Activated naive CD4-positive, alpha-beta T cell treated with anti-CD3 and anti-CD28 coated beads for 36 hours (primary cell): ENCODE data around the gene MSI1. TPM values are rescaled to one million over a fixed set of nuclear protein-coding genes. Genes with fewer than 3 reads are reported as not detected.
"Not testable (repeated sequence)": the region's sequence is repeated elsewhere in the genome, so short reads cannot be mapped to it uniquely, and the experiment has no call there.

Experiments used
- CTCF ChIA-PET: fragments of 350-600 bp; sonication (Branson Sonifier 250); formaldehyde crosslinking; loops from one replicate; lab custom pipeline; 2021; ENCODE audit warnings: antibody characterized with exemption; lab: Charles Lee
- DNase-seq: peaks from one replicate; pipeline ENCODE4 v3.0.0-alpha.2; 2020
- H3K27ac Mint-ChIP-seq: one replicate; pipeline ENCODE4 v1.8.0; 2021; ENCODE audit warnings: mild to moderate bottlenecking, mixed read lengths
- H3K27me3 Mint-ChIP-seq: one replicate; pipeline ENCODE4 v1.8.0; 2021; ENCODE audit warnings: low read depth, mixed read lengths
- H3K36me3 Mint-ChIP-seq: one replicate; pipeline ENCODE4 v1.8.0; 2021; ENCODE audit warnings: low read depth, mixed read lengths
- H3K4me1 Mint-ChIP-seq: one replicate; pipeline ENCODE4 v1.8.0; 2021; ENCODE audit warnings: low read depth, mixed read lengths
- H3K4me3 Mint-ChIP-seq: one replicate; pipeline ENCODE4 v1.8.0; 2021; ENCODE audit warnings: mild to moderate bottlenecking, moderate library complexity, mixed read lengths
- H3K9me3 Mint-ChIP-seq: one replicate; pipeline ENCODE4 v1.8.0; 2021; ENCODE audit warnings: mixed read lengths
- intact Hi-C: fragments of 100-400 bp; cut with micrococcal nuclease; formaldehyde crosslinking; loops from one replicate; pipeline ENCODE4 v1.15.1; 2023
- total RNA-seq, 2 experiments: library from RNA; stranded (reverse); gene quantifications; one replicate each; pipeline ENCODE4 v1.2.3, GENCODE V29; 2021

The MSI1 gene
- total RNA-seq, 2 experiments from 2014 or later, result 0.27 to 0.57 TPM

GRCh38 chr12:120347766-120348165 is 21.2 kb downstream of the MSI1 start:
- Mint-ChIP-seq H3K4me1 (no peaks in the 10 kb centered on the region), H3K27ac (no peak overlapping the region), H3K36me3 (no peaks in the 10 kb centered on the region), H3K27me3 (no peaks in the 10 kb centered on the region), H3K4me3 (no peak overlapping the region), H3K9me3 (no peaks in the 10 kb centered on the region)
- intact Hi-C loops, result no loop called here
- CTCF ChIA-PET, result interaction anchor here (1.4 kb wide), 1 partner anchor 8 kb away, joined by 3 read pairs; no protein-coding TSS in a partner anchor
- DNase-seq, result no peak

- DNase-seq, result no peak
- CTCF ChIA-PET, result interaction anchor here (0.7 to 1.4 kb wide), 2 partner anchors 9 to 48 kb away, joined by 3 read pairs; no protein-coding TSS in a partner anchor
- Mint-ChIP-seq H3K27me3 (no peaks in the 10 kb centered on the region), H3K4me1 (no peaks in the 10 kb centered on the region), H3K9me3 (no peaks in the 10 kb centered on the region), H3K36me3 (no peaks in the 10 kb centered on the region), H3K4me3 (no peak overlapping the region), H3K27ac (no peak overlapping the region)
- intact Hi-C loops, result no loop called here
Observed at GRCh38 chr12:120346681-120347080, 22.3 kb downstream of the MSI1 start.

GRCh38 chr12:120346031-120346430 is 22.9 kb downstream of the MSI1 start:
- Mint-ChIP-seq H3K9me3 (no peaks in the 10 kb centered on the region), H3K27me3 (no peaks in the 10 kb centered on the region), H3K4me1 (no peaks in the 10 kb centered on the region), H3K36me3 (no peaks in the 10 kb centered on the region), H3K4me3 (no peak overlapping the region), H3K27ac (no peak overlapping the region)
- DNase-seq, result no peak
- intact Hi-C loops, result no loop called here
- CTCF ChIA-PET, result interaction anchor here (0.7 kb wide), 1 partner anchor 48 kb away, joined by 3 read pairs; no protein-coding TSS in a partner anchor

- Mint-ChIP-seq H3K9me3 (no peaks in the 10 kb centered on the region), H3K4me3 (no peak overlapping the region), H3K4me1 (no peaks in the 10 kb centered on the region), H3K27ac (no peak overlapping the region), H3K27me3 (no peaks in the 10 kb centered on the region), H3K36me3 (no peaks in the 10 kb centered on the region)
- intact Hi-C loops, result no loop called here
- CTCF ChIA-PET, result no interaction called here
- DNase-seq, result no peak
Observed at GRCh38 chr12:120343692-120344091, 25.3 kb downstream of the MSI1 start.

- CTCF ChIA-PET, result no interaction called here
- Mint-ChIP-seq H3K36me3 (no peaks in the 10 kb centered on the region), H3K27ac (no peak overlapping the region), H3K27me3 (no peaks in the 10 kb centered on the region), H3K4me3 (no peak overlapping the region), H3K9me3 (peaks cover 3% of the 10 kb centered on the region), H3K4me1 (no peaks in the 10 kb centered on the region)
- DNase-seq, result no peak
- intact Hi-C loops, result no loop called here
Observed at GRCh38 chr12:120343039-120343537, 25.9 kb downstream of the MSI1 start.

GRCh38 chr12:120342175-120343038 is 26.6 kb downstream of the MSI1 start:
- intact Hi-C loops, result no loop called here
- Mint-ChIP-seq H3K27me3 (no peaks in the 10 kb centered on the region), H3K4me1 (no peaks in the 10 kb centered on the region), H3K4me3 (no peak overlapping the region), H3K36me3 (no peaks in the 10 kb centered on the region), H3K9me3 (peaks cover 10% of the 10 kb centered on the region), H3K27ac (no peak overlapping the region)
- DNase-seq, result no peak
- CTCF ChIA-PET, result no interaction called here

GRCh38 chr12:120339256-120339655 is 29.7 kb downstream of the MSI1 start:
- CTCF ChIA-PET, result interaction anchor here (1.1 kb wide), 1 partner anchor 12 kb away, joined by 4 read pairs; no protein-coding TSS in a partner anchor
- intact Hi-C loops, result no loop called here
- H3K27me3 Mint-ChIP-seq, result no peaks in the 10 kb centered on the region

GRCh38 chr12:120337730-120338129 is 31.2 kb downstream of the MSI1 start:
- no peaks in the 10 kb centered on the region for H3K27me3 Mint-ChIP-seq
- no peaks in the 10 kb centered on the region for H3K36me3 Mint-ChIP-seq
- peaks cover 22% of the 10 kb centered on the region for H3K9me3 Mint-ChIP-seq
- peaks cover 3% of the 10 kb centered on the region for H3K4me1 Mint-ChIP-seq
- no peak overlapping the region for H3K4me3 Mint-ChIP-seq
- no peak overlapping the region for H3K27ac Mint-ChIP-seq
- no peak for DNase-seq
- CTCF ChIA-PET, result interaction anchor here (1.4 kb wide), 1 partner anchor 19 kb away, joined by 3 read pairs; no protein-coding TSS in a partner anchor
- intact Hi-C loops, result no loop called here

More at GRCh38 chr12:120339256-120339655, 29.7 kb downstream of the MSI1 start:
- Mint-ChIP-seq H3K9me3 (peaks cover 22% of the 10 kb centered on the region), H3K4me3 (no peak overlapping the region), H3K36me3 (no peaks in the 10 kb centered on the region), H3K27ac (no peak overlapping the region), H3K4me1 (peaks cover 3% of the 10 kb centered on the region)
- DNase-seq, result no peak

- CTCF ChIA-PET, result interaction anchor here (0.8 to 1.3 kb wide), 3 partner anchors 19 to 100 kb away, joined by 3 to 4 read pairs (median 3); no protein-coding TSS in a partner anchor
- H3K4me3 Mint-ChIP-seq, H3K36me3 Mint-ChIP-seq, DNase-seq, intact Hi-C loops, H3K27ac Mint-ChIP-seq, H3K4me1 Mint-ChIP-seq, H3K27me3 Mint-ChIP-seq: not testable (repeated sequence)
- H3K9me3 Mint-ChIP-seq, result peaks cover 22% of the 10 kb centered on the region
Observed at GRCh38 chr12:120336392-120336791, 32.6 kb downstream of the MSI1 start.

- DNase-seq, result peak; percentile 58
- H3K4me1 Mint-ChIP-seq, H3K27me3 Mint-ChIP-seq, H3K36me3 Mint-ChIP-seq, H3K27ac Mint-ChIP-seq, H3K4me3 Mint-ChIP-seq, intact Hi-C loops: not testable (repeated sequence)
- H3K9me3 Mint-ChIP-seq, result peaks cover 22% of the 10 kb centered on the region
- CTCF ChIA-PET, result interaction anchor here (0.7 to 1.3 kb wide), 3 partner anchors 9 to 314 kb away, joined by 3 to 4 read pairs (median 3); no protein-coding TSS in a partner anchor
Observed at GRCh38 chr12:120335447-120335846, 33.5 kb downstream of the MSI1 start.

GRCh38 chr12:120332523-120332922 is 36.4 kb downstream of the MSI1 start:
- DNase-seq, result no peak
- no peak overlapping the region for H3K4me3 Mint-ChIP-seq
- H3K4me1 Mint-ChIP-seq, result peaks cover 3% of the 10 kb centered on the region
- no peak overlapping the region for H3K27ac Mint-ChIP-seq
- intact Hi-C loops, result no loop called here
- no peaks in the 10 kb centered on the region for H3K36me3 Mint-ChIP-seq
- peaks cover 14% of the 10 kb centered on the region for H3K9me3 Mint-ChIP-seq
- peaks cover 3% of the 10 kb centered on the region for H3K27me3 Mint-ChIP-seq
- CTCF ChIA-PET, result no interaction called here

- CTCF ChIA-PET, result no interaction called here
- peaks cover 3% of the 10 kb centered on the region for H3K4me1 Mint-ChIP-seq
- DNase-seq, result no peak
- intact Hi-C loops, result no loop called here
- no peak overlapping the region for H3K4me3 Mint-ChIP-seq
- no peaks in the 10 kb centered on the region for H3K36me3 Mint-ChIP-seq
- peaks cover 3% of the 10 kb centered on the region for H3K27me3 Mint-ChIP-seq
- H3K27ac Mint-ChIP-seq, result no peak overlapping the region
- peaks cover 11% of the 10 kb centered on the region for H3K9me3 Mint-ChIP-seq
Observed at GRCh38 chr12:120332041-120332440, 36.9 kb downstream of the MSI1 start.
